ENCODE measurements around the gene FAH.

Gene FAH

GRCh38 chr15:80173022-80173759 is 20.4 kb downstream of the FAH start:
- peak; percentile 68 for DNase-seq (ENCODE audit: low spot score)

GRCh38 chr15:80174017-80174746 is 21.4 kb downstream of the FAH start:
- no peak for DNase-seq (ENCODE audit: low spot score)

- no peak for DNase-seq (ENCODE audit: low spot score)
Measured at GRCh38 chr15:80175436-80175835, 22.6 kb downstream of the FAH start.

DNA sequence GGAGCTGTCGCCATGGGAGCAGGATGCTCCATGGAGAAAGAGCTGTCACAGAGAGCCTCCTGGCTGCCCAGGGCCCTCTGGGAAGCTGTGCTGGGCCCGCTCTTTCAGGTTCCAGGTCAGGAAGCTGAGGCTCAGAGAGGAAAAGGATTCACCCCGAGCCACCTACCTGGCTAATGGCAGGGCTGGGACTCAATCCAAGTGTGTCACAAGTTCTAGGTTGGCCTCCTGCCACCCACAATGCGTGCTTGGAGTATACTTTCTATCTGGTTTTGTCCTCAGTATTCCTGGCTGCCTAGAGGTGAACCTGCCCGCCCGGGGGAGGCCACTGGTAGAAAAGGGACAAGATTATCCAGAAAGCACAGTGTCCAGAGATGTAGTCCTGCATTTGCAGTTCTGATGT is 23.6 kb downstream of the FAH start:
- DNase-seq (ENCODE audit: low spot score), result no peak

GRCh38 chr15:80177156-80177555 is 24.4 kb downstream of the FAH start:
- no peak for DNase-seq (ENCODE audit: low spot score)

DNA sequence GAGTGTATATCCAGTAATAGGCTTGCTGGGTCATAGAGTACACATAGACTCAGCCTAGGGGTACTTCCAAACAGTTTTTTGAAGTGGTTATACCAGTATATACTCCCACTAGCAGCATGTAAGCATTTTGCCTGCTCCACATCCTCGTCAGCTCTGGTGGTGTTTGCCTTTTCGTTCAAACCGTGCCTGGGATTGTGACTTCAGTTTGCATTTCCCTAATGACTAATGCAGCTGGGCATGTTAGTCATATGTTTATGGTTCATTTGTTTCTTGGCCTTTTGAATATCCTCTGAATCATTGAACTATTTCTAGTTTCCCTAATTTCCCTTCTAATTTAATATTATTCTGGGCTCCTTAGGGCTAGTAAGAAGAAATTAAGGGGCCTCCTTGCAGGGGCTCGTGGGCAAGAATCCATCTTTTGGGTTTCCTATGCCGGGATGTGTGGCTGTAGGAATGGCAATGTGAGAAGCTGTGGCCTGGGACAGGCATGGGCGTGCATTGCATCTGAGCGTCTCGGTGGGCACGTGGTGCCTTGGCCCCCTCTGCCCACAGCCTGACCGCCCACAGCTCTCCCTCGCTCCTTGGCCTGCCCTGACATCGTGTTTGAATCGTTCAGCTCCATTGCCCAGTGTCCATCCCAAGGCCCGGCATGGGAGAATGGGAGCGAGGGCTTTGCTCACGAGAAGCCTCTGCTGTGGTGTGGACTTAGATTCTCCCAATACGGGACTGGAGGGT is 26.4 kb downstream of the FAH start:
- no peak for DNase-seq (ENCODE audit: low spot score)

DNA sequence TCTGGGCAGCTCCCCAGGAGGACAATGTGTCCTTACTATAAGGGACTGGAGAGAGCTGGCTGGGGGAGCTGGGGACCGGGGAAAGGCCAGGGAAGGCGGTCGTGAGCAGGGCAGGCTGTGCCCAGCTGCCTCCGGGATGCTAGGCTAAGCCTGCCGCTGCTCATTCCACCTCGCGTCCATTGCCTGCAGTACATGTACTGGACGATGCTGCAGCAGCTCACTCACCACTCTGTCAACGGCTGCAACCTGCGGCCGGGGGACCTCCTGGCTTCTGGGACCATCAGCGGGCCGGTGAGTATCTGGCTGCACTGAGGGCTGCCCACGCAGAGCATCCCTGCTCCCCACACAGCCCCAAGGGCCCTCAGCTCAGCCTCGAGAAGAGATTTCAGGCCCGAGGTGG is 27.1 kb downstream of the FAH start:
- no peak for DNase-seq (ENCODE audit: low spot score)

GRCh38 chr15:80180468-80180867 is 27.7 kb downstream of the FAH start:
- DNase-seq (ENCODE audit: low spot score), result no peak

GRCh38 chr15:80180986-80181385 is 28.2 kb downstream of the FAH start:
- DNase-seq (ENCODE audit: low spot score), result no peak

DNA sequence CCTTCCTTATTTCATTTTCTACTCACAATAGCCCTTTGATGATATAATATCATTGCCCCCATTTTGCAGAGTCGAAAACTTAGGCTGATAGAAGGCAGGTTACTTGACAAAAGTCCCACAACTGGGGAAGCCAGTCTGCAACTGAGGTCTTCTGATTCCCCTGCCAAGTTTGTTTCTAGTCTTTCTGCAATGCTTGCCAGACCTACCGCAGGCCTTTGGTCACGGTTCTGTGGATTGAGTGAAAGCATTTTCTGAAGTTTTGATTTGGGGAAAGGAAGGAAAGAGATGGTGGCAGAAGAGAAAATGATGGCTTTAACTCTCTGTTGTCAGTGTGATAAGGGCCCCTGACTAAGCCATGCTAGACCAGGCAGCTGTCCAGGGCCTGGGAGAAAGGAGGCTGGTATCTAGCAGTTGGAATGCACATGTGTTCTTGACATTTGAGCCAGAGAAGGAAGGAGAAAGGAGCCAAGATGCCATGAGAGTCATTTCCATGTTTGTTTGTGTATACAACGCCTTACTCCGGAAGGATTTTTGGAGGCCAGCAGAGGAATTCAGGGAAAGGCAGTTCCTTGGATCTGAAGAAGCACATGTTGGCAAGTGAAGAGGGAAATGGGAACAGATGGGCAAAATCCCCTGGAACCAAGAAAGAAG is 29.9 kb downstream of the FAH start:
- DNase-seq (ENCODE audit: low spot score), result no peak

DNA sequence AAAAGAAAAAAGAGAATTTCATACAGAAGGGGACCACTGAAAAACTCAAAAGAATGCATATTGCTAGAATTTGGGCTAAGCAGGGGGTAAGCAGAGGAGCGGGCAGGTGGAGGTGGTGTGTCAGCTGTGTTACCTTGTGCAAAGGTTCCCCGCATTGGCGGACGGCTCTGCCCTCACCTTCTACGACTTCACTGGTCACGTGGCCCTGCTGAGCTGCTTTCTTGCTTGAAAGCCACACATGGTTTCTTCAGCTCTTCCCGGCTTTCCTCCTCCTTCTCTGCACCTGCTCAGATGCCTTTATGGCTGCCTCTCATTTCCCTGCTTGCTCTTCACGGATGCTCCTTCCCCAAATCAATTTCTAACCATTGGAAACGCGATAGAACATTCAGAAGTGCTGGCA is 30.5 kb downstream of the FAH start:
- no peak for DNase-seq (ENCODE audit: low spot score)

DNA sequence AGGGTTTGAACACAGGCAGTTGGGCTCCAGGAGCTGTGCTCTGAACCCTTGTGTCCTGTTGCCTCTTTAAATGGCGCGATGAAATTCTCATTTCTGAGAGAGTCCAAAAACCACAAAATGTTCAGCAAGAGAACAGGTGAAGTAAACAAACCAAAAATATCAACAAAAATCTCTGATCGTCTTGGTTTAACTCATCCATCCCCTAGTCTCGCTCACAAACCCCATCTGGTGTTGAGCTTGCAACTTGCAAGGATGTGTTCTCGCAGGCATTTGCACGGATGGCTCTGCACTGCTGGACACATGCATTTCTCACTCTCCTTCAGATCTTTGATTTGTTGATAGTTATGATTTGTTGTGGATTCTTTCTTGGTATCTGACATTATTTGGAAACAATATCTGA is 31.1 kb downstream of the FAH start:
- no peak for DNase-seq (ENCODE audit: low spot score)

GRCh38 chr15:80184554-80184953 is 31.8 kb downstream of the FAH start:
- no peak for DNase-seq (ENCODE audit: low spot score)

DNA sequence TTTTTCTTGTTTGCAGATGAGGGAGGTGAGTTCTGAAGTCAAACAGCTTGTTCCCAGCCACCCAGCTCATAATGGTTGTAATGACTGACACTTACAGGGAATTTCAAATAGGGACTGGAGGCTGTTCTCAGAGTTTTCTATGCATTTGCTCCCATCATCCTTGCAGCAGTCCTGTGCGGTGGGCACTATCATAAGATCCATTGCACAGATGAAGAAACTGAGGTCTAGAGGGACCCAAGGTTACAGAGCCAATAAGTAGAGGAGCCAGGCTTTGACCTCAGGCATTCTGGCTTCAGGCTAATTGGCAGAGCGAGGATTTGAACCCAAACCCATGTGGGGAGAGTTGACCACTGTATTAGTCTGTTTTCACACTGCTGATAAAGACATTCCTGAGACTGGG is 32.4 kb downstream of the FAH start:
- DNase-seq (ENCODE audit: low spot score), result no peak

GRCh38 chr15:80186066-80186465 is 33.3 kb downstream of the FAH start:
- DNase-seq (ENCODE audit: low spot score), result no peak

GRCh38 chr15:80186597-80186996 is 33.8 kb downstream of the FAH start:
- no peak for DNase-seq (ENCODE audit: low spot score)

DNA sequence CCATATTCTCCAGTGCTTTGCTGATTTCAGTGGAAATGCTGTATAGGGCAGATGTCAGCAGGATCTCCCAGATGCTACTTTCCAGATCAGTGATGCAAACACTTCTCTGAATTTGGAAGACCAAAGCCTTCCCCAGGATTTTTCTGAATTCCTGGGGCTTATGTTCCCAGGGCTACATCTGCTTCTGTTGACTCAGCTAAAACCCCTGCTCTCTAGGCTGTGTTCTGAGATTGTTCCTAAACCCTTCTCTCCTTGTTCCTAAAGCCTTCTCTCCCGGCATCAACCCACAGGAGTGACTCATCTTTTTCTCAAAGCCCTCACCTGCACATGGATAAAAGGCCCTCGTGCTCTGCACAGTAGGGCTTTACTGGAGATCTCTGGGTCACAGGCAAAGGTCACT is 35.5 kb downstream of the FAH start:
- no peak for DNase-seq (ENCODE audit: low spot score)

DNA sequence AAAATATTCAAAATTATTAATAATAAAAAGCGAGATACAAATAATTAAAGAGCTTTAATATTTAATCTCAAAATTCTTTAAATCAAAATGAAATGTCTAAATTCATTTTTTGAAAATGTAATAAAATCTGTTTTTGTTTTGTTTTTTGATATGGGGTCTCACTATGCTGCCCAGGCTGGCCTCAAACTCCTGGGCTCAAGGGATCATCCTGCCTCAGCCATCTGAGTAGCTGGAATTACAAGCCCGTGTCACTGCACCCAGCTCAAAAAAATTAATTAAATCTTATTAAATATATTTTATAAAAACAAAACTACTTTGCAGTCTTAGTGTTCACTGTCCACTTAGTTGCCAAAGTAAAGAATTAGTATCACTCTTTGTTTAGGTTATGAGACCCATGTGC is 38.4 kb downstream of the FAH start:
- no peak for DNase-seq (ENCODE audit: low spot score)

GRCh38 chr15:80191897-80192595 is 39.2 kb downstream of the FAH start:
- no peak for DNase-seq (ENCODE audit: low spot score)

DNA sequence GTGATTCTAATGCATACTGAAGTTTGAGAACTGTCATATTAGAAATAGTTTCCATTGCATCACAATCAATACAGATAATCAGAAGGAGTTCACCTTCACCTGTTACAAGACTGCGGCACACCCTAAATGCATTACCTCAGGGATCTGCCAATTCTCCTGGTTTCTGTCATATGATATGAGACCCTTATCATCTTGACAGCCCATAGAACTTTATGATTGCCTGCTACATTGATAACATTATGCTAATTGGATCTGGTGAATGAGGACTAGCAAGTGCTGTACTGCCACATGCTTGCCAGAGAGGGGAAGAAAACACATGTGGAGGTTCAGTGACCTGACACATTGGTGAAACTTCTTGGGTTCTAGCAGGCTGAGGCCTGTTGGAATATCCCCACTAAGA is 41.4 kb downstream of the FAH start:
- no peak for DNase-seq (ENCODE audit: low spot score)

GRCh38 chr15:80194914-80195313 is 42.1 kb downstream of the FAH start:
- DNase-seq (ENCODE audit: low spot score), result no peak

- no peak for DNase-seq (ENCODE audit: low spot score)
Measured at GRCh38 chr15:80199366-80199765, 46.6 kb downstream of the FAH start.

Data from CD4-positive, alpha-beta T cell treated with Interleukin-2 at 100 ng/mL for 4 hours (primary cell).